Hepatocyte (in vitro differentiated cells): ENCODE measurements around the gene GFY. TPM values are rescaled to one million over a fixed set of nuclear protein-coding genes. Genes with fewer than 3 reads are reported as not detected.
A peak's percentile ranks its signal among the peaks of the same experiment; 100 is the strongest.

Experiments used
- DNase-seq: peaks from one replicate; pipeline ENCODE4 v3.0.0-alpha.2; 2016; ENCODE audit warnings: low spot score
- H2AFZ ChIP-seq: fragments of 200-600 bp; sonication (generic); 2 replicates; pipeline ENCODE4 v1.6.0; 2016; ENCODE audit warnings: antibody characterized with exemption, mild to moderate bottlenecking
- H3K27ac ChIP-seq: fragments of 200-600 bp; sonication (generic); 2 replicates; pipeline ENCODE4 v1.5.1; 2016; ENCODE audit warnings: mild to moderate bottlenecking
- H3K27me3 ChIP-seq: fragments of 200-600 bp; sonication (generic); 2 replicates; pipeline ENCODE4 v1.6.1; 2016
- H3K36me3 ChIP-seq: fragments of 200-600 bp; sonication (generic); replicated peaks from 2 replicates; pipeline ENCODE4 v1.5.1; 2016; ENCODE audit warnings: low read depth; ENCODE audit not compliant: insufficient read depth
- H3K4me1 ChIP-seq: fragments of 200-600 bp; sonication (generic); 2 replicates; pipeline ENCODE4 v1.5.1; 2016; ENCODE audit warnings: mild to moderate bottlenecking, moderate library complexity; ENCODE audit not compliant: insufficient read depth
- H3K4me2 ChIP-seq: fragments of 200-600 bp; sonication (generic); 2 replicates; pipeline ENCODE4 v1.6.0; 2016
- H3K4me3 ChIP-seq: fragments of 200-600 bp; sonication (generic); 2 replicates; pipeline ENCODE4 v1.5.1; 2016; ENCODE audit warnings: mild to moderate bottlenecking
- H3K79me2 ChIP-seq: fragments of 200-600 bp; sonication (generic); 2 replicates; pipeline ENCODE4 v1.6.0; 2017; ENCODE audit warnings: mild to moderate bottlenecking
- H3K9me2 ChIP-seq: fragments of 200-600 bp; sonication (generic); replicated peaks from 2 replicates; pipeline ENCODE4 v1.6.0; 2017; ENCODE audit warnings: mild to moderate bottlenecking; ENCODE audit not compliant: insufficient read depth
- H3K9me3 ChIP-seq: fragments of 200-600 bp; sonication (generic); 2 replicates; pipeline ENCODE4 v1.5.1; 2016; ENCODE audit warnings: low read depth, mild to moderate bottlenecking
- H4K20me1 ChIP-seq: fragments of 200-600 bp; sonication (generic); 2 replicates; pipeline ENCODE4 v1.6.0; 2016; ENCODE audit warnings: mild to moderate bottlenecking; ENCODE audit not compliant: insufficient read depth, poor library complexity, severe bottlenecking
- EZH2phosphoT487 ChIP-seq: fragments of 200-600 bp; sonication (generic); IDR thresholded peaks from one replicate; pipeline ENCODE4 v1.6.1; 2018; ENCODE audit warnings: antibody characterized with exemption, mild to moderate bottlenecking, low read depth, moderate library complexity; ENCODE audit not compliant: unreplicated experiment, severe bottlenecking
- WGBS: methylation state at CpG from one replicate; pipeline ENCODE4 v1.1.6; 2016; ENCODE audit warnings: low lambda C conversion rate; ENCODE audit errors: missing lambda C conversion rate; 5-methylcytosine and 5-hydroxymethylcytosine counted together
- polyA plus RNA-seq: library from polyadenylated mRNA; unstranded; fragments of >200 nt; fragmentation: Nextera tagmentation; extraction: Ambion mirVana; gene quantifications from 2 replicates; pipeline ENCODE4 v1.2.1, GENCODE V29; 2016
- total RNA-seq: library from RNA; depleted of rRNA; stranded (reverse); fragments of >200 nt; gene quantifications from 2 replicates; pipeline ENCODE4 v1.2.3, GENCODE V29; 2014
- TF ChIP-seq, protein P1 (sequence below): fragments of 200-600 bp; sonication (generic); IDR thresholded peaks from 2 replicates; pipeline ENCODE4 v1.5.1; 2016; ENCODE audit warnings: antibody characterized with exemption, mild to moderate bottlenecking; ENCODE audit not compliant: poor library complexity

The GFY gene
- total and polyA plus RNA-seq, 2 experiments from 2014 or later: not detected

DNA sequence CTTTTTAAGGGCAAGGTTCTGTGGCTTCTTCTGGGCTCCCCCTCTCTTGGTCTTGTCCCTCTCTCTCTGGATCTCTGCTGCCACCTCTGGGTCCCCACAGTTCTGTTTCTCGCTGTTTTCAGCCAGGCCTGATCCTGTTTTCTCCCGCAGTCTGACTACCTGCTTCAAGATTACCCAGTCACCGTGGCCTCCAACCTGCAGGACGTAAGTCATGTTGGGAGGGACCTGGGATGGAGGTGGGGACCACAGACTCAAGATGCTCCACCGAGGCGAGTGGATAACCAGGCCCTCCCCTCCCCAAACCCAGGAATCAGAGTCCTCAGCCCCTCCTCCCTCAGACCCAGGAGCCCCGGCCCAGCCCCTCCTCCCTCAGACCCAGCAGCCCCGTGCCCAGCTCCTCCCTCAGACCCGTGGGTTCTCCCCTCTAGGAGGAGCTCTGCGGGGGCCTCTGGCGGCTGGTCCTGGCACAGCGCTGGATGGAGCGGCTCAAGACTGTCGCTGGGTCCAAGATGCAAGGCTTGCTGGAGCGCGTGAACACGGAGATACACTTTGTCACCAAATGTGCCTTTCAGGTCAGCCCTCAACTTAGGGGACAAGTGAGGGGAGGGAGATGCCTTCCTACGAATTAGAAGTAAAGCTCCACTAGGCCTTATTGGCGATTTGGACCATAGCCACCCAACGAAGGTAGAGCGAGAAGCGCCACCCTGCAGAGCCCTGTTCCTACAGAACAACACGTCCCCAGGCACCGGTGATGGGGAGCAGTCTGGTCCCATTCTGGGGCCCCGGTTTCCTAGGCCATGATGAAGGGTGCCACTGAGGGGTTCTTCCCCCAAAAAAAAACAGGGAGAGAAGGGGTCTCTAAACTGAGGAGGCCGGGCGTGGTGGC is 51.0 kb downstream of the GFY start:
- Histone ChIP-seq H4K20me1 (no peaks in the 10 kb centered on the region), H2AFZ (no peak overlapping the region), H3K36me3 (no peaks in the 10 kb centered on the region), H3K4me1 (peaks cover 4% of the 10 kb centered on the region), H3K27me3 (no peaks in the 10 kb centered on the region), H3K4me2 (peak overlapping the region; percentile 60), H3K9me3 (no peaks in the 10 kb centered on the region), H3K27ac (no peak overlapping the region), H3K9me2 (no peaks in the 10 kb centered on the region), H3K4me3 (no peak overlapping the region), H3K79me2 (no peaks in the 10 kb centered on the region)
- TF ChIP-seq EZH2phosphoT487: no peak
- TF ChIP-seq, protein P1, sequence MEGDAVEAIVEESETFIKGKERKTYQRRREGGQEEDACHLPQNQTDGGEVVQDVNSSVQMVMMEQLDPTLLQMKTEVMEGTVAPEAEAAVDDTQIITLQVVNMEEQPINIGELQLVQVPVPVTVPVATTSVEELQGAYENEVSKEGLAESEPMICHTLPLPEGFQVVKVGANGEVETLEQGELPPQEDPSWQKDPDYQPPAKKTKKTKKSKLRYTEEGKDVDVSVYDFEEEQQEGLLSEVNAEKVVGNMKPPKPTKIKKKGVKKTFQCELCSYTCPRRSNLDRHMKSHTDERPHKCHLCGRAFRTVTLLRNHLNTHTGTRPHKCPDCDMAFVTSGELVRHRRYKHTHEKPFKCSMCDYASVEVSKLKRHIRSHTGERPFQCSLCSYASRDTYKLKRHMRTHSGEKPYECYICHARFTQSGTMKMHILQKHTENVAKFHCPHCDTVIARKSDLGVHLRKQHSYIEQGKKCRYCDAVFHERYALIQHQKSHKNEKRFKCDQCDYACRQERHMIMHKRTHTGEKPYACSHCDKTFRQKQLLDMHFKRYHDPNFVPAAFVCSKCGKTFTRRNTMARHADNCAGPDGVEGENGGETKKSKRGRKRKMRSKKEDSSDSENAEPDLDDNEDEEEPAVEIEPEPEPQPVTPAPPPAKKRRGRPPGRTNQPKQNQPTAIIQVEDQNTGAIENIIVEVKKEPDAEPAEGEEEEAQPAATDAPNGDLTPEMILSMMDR: peak; percentile 56
- peak; percentile 88 for DNase-seq
- 41% methylated on average over 25 of the region's 27 CpGs for WGBS

Other genes starting within 250 kb of the GFY start
- gene SLC6A16, start 100.2 kb upstream of the GFY start, total RNA-seq: 0.27 TPM in 1 of 2 replicates, not detected in the other
- gene SLC6A16, start 100.2 kb upstream of the GFY start, polyA plus RNA-seq: 0.27 and 1.1 TPM in 2 replicates
- gene CD37, start 90.0 kb upstream of the GFY start, total RNA-seq: 0.27 and 1.9 TPM in 2 replicates
- 6.6 and 12.4 TPM in 2 replicates for gene CD37, start 90.0 kb upstream of the GFY start, polyA plus RNA-seq
- 35.4 and 42.2 TPM in 2 replicates for gene TEAD2, start 63.0 kb upstream of the GFY start, total RNA-seq
- gene TEAD2, start 63.0 kb upstream of the GFY start, polyA plus RNA-seq: 36.1 and 41.4 TPM in 2 replicates
- gene DKKL1, start 61.5 kb upstream of the GFY start, total RNA-seq: 2.2 and 2.9 TPM in 2 replicates
- gene DKKL1, start 61.5 kb upstream of the GFY start, polyA plus RNA-seq: 4.0 and 6.0 TPM in 2 replicates
- not detected in 2 replicates for gene KASH5, start 37.1 kb upstream of the GFY start, total RNA-seq
- gene KASH5, start 37.1 kb upstream of the GFY start, polyA plus RNA-seq: not detected in 2 replicates
- gene PTH2, start 1.9 kb upstream of the GFY start, total RNA-seq: not detected in 2 replicates
- gene PTH2, start 1.9 kb upstream of the GFY start, polyA plus RNA-seq: not detected in 2 replicates
- 0.13 TPM in 1 of 2 replicates, not detected in the other for gene SLC17A7, start 16.1 kb downstream of the GFY start, total RNA-seq
- 0.51 TPM in 1 of 2 replicates, not detected in the other for gene SLC17A7, start 16.1 kb downstream of the GFY start, polyA plus RNA-seq
- gene PIH1D1, start 26.4 kb downstream of the GFY start, total RNA-seq: 72.1 and 73.2 TPM in 2 replicates
- 79.8 and 98.9 TPM in 2 replicates for gene PIH1D1, start 26.4 kb downstream of the GFY start, polyA plus RNA-seq
- 29.9 and 32.4 TPM in 2 replicates for gene ALDH16A1, start 27.8 kb downstream of the GFY start, total RNA-seq
- 36.5 and 38.7 TPM in 2 replicates for gene ALDH16A1, start 27.8 kb downstream of the GFY start, polyA plus RNA-seq
- 0.24 and 1.3 TPM in 2 replicates for gene FLT3LG, start 48.8 kb downstream of the GFY start, total RNA-seq
- 2.8 and 3.0 TPM in 2 replicates for gene FLT3LG, start 48.8 kb downstream of the GFY start, polyA plus RNA-seq
- gene RPL13A, start 62.2 kb downstream of the GFY start, total RNA-seq: 1,997 and 2,349 TPM in 2 replicates
- gene RPL13A, start 62.2 kb downstream of the GFY start, polyA plus RNA-seq: 904 and 953 TPM in 2 replicates
- 3,532 and 3,955 TPM in 2 replicates for gene RPS11, start 71.0 kb downstream of the GFY start, total RNA-seq
- 672 and 689 TPM in 2 replicates for gene RPS11, start 71.0 kb downstream of the GFY start, polyA plus RNA-seq
- gene FCGRT, start 87.3 kb downstream of the GFY start, total RNA-seq: 313 and 321 TPM in 2 replicates
- gene FCGRT, start 87.3 kb downstream of the GFY start, polyA plus RNA-seq: 509 and 519 TPM in 2 replicates
- 20.5 and 25.8 TPM in 2 replicates for gene RCN3, start 102.6 kb downstream of the GFY start, total RNA-seq
- gene RCN3, start 102.6 kb downstream of the GFY start, polyA plus RNA-seq: 81.4 and 85.4 TPM in 2 replicates
- 43.4 and 52.8 TPM in 2 replicates for gene NOSIP, start 155.2 kb downstream of the GFY start, total RNA-seq
- 92.4 and 93.9 TPM in 2 replicates for gene NOSIP, start 155.2 kb downstream of the GFY start, polyA plus RNA-seq
- gene PRRG2, start 155.9 kb downstream of the GFY start, total RNA-seq: 6.0 and 10.2 TPM in 2 replicates
- gene PRRG2, start 155.9 kb downstream of the GFY start, polyA plus RNA-seq: 4.0 and 4.3 TPM in 2 replicates
- gene PRR12, start 165.8 kb downstream of the GFY start, total RNA-seq: 2.1 and 3.7 TPM in 2 replicates
- 2.7 and 3.0 TPM in 2 replicates for gene PRR12, start 165.8 kb downstream of the GFY start, polyA plus RNA-seq
- gene RRAS, start 214.8 kb downstream of the GFY start, total RNA-seq: 19.2 and 32.6 TPM in 2 replicates
- gene RRAS, start 214.8 kb downstream of the GFY start, polyA plus RNA-seq: 107 and 125 TPM in 2 replicates
- 9.8 and 18.6 TPM in 2 replicates for gene SCAF1, start 216.8 kb downstream of the GFY start, total RNA-seq
- 12.4 and 12.6 TPM in 2 replicates for gene SCAF1, start 216.8 kb downstream of the GFY start, polyA plus RNA-seq
- gene IRF3, start 240.5 kb downstream of the GFY start, total RNA-seq: 39.2 and 55.6 TPM in 2 replicates
- 38.8 and 41.8 TPM in 2 replicates for gene IRF3, start 240.5 kb downstream of the GFY start, polyA plus RNA-seq
- gene BCL2L12, start 240.5 kb downstream of the GFY start, total RNA-seq: 4.9 and 13.8 TPM in 2 replicates
- gene BCL2L12, start 240.5 kb downstream of the GFY start, polyA plus RNA-seq: 28.3 and 32.5 TPM in 2 replicates